ENCODE results near the gene GOLGA8S.
"Not testable (repeated sequence)": the region's sequence is repeated elsewhere in the genome, so short reads cannot be mapped to it uniquely, and the experiment has no call there.

GOLGA8S gene

GRCh38 chr15:23397779-23398178 lies 43.2 kb downstream of the GOLGA8S start:
- no peak for DNase-seq (ENCODE audit: low read depth)

- not testable (repeated sequence) for DNase-seq (ENCODE audit: low read depth)
Measured at GRCh38 chr15:23398357-23398756, 43.8 kb downstream of the GOLGA8S start.

- not testable (repeated sequence) for DNase-seq (ENCODE audit: low read depth)
Measured at GRCh38 chr15:23399207-23399606, 44.7 kb downstream of the GOLGA8S start.

DNA sequence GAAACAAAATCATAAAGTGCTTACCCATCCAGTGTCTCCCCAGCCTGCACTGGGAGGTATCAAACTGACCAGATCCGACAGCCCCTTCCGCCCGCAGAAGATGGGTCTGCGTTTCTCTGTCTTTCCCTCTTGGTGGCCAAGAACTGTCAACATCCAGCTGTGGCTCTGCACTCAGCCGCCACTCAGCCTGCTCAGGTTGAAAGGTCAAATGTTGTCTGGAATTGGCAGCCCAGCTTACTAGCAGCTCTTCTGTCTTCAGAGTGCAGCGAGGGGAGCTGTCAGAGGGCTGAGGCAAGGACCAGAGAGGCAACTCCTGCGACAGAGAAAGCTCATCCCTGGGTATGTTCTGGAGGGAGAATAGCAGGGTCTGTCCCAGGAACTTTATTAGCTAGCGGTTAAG lies 47.1 kb downstream of the GOLGA8S start:
- no peak for DNase-seq (ENCODE audit: low read depth)

DNA sequence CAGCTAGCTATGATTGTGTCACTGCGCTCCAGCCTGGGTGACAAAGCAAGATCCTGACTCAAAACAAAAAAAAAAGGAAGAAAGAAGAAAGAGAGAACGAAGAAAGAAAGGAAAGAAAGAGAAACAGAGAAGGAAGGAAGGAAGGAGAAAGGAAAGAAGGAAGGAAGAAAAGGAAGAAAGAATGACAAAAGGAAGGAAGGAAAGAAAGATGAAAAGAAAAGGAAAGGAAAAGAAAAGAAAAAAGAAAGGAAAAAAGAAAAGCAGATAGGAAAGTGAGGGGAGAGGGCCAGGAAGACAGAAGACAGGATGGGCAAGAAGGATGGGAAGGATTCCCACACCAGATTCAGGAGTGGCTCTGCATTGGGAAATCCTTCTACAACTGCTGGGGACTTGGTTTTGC lies 47.6 kb downstream of the GOLGA8S start:
- no peak for DNase-seq (ENCODE audit: low read depth)

GRCh38 chr15:23402544-23402943 lies 48.0 kb downstream of the GOLGA8S start:
- DNase-seq (ENCODE audit: low read depth) = no peak

DNA sequence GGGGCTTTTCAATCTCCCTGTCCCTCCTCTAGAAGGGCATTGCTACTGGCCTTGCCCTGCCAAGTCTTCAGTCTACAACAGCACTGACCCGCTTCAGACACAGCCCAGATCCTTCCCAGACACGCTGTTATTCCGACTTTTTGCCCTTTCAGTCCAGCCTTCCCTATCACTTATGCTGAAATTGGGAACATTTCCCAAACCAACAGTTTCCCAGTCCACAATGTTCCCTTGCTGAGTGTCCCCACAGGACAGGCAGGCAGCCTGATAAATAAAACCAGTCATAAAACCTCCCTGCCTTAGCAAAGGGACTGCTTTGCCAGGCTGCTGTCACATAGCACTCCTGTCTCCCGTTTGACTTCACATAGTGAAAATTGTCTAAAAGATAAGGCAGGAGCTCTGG lies 49.0 kb downstream of the GOLGA8S start:
- no peak for DNase-seq (ENCODE audit: low read depth)

DNA sequence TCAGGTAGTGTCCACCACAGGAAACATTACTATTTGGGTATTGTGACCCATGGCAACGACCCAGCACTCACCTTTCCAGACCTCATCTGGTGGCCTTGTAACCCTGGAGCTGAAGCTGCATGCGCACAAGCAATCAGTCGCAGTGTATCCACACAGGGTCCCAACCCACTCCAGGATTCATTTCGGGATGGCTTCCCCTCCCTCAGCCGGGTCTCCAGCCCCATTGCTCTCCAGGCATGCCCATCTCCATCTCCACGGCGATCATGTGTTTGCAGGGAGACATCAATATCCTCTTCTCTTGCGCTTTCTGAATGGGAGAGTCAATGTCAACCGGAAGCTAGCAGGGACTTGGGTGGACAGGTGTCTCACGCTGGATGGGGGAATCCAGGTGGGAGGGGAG lies 57.3 kb downstream of the GOLGA8S start:
- DNase-seq (ENCODE audit: low read depth) = no peak

- not testable (repeated sequence) for DNase-seq (ENCODE audit: low read depth)
Measured at GRCh38 chr15:23412881-23413600, 58.5 kb downstream of the GOLGA8S start.
